Measurements from ENCODE around the gene GPR162. TPM values are rescaled to one million over a fixed set of nuclear protein-coding genes. Genes with fewer than 3 reads are reported as not detected.
A peak's percentile ranks its signal among the peaks of the same experiment; 100 is the strongest.

The GPR162 gene, protein sequence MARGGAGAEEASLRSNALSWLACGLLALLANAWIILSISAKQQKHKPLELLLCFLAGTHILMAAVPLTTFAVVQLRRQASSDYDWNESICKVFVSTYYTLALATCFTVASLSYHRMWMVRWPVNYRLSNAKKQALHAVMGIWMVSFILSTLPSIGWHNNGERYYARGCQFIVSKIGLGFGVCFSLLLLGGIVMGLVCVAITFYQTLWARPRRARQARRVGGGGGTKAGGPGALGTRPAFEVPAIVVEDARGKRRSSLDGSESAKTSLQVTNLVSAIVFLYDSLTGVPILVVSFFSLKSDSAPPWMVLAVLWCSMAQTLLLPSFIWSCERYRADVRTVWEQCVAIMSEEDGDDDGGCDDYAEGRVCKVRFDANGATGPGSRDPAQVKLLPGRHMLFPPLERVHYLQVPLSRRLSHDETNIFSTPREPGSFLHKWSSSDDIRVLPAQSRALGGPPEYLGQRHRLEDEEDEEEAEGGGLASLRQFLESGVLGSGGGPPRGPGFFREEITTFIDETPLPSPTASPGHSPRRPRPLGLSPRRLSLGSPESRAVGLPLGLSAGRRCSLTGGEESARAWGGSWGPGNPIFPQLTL
- 1.8 and 2.5 TPM in 2 replicates for total RNA-seq (2014; rRNA removed; shearing (Covaris generic))

DNA sequence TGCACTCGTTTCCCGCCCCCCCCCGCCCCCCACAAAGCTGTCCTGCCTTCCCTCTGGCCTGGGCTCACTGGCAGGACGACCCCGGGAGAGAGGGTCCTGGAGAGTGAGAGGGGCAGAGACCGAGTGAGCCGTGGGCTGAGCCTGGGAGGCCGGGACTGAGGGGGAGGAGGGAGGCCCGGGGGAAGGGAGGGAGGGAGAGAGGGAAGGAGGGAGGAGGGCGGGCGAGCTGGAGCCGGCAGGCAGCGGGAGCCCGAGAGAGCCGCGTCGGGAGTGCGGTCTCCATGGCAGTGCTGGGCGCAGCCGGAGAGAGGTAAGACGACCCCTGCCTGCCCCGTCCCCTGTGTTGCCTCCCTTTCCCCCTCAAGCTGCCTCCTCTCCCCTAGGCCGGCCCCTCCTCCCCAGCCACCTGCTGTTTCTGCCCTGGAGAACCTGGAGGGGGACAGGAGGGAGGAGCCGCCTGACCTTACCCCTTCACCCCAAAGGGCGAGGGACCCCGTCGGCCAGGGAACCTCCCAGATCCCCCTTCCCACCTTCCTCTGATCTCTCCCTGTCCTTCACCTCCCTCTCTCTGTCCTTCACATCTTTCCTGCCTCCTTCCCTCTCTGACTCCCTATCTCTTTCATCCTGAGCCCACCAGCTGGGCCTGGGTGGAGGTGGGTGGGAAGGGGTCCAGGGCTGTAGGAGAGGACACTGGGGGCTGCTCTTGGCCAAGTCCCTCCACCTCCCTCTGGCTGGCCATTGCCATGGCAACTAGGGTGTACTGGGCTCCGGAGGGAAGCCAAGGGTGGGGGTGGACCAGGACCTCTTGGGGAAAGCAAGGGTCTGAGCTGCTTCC lies at the start of gene GPR162:
Gene GPR162 (plus strand): TSS at position 231 of the 835 bp plus-strand sequence. CDS start 2,078 bp downstream, outside the sequence.
- DNase-seq (ENCODE audit: low read depth), result peak; percentile 43

DNA sequence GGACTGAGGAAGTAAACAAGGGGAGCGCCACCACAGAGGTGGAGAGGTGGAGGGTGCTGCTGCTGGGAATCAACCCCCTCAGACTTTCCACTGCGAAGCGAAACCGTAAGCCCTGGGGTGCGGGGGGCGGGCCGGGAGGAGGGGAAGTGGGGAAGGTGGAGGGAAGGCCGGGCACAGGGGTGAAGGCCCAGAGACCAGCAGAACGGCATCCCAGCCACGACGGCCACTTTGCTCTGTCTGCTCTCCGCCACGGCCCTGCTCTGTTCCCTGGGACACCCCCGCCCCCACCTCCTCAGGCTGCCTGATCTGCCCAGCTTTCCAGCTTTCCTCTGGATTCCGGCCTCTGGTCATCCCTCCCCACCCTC lies 49.3 kb upstream of the GPR162 start, which contains the start of gene LAG3:
Gene LAG3 (plus strand): TSS at position 190 of the 365 bp plus-strand sequence. CDS start 333 bp downstream, outside the sequence.
- no peak for DNase-seq (ENCODE audit: low read depth)

DNA sequence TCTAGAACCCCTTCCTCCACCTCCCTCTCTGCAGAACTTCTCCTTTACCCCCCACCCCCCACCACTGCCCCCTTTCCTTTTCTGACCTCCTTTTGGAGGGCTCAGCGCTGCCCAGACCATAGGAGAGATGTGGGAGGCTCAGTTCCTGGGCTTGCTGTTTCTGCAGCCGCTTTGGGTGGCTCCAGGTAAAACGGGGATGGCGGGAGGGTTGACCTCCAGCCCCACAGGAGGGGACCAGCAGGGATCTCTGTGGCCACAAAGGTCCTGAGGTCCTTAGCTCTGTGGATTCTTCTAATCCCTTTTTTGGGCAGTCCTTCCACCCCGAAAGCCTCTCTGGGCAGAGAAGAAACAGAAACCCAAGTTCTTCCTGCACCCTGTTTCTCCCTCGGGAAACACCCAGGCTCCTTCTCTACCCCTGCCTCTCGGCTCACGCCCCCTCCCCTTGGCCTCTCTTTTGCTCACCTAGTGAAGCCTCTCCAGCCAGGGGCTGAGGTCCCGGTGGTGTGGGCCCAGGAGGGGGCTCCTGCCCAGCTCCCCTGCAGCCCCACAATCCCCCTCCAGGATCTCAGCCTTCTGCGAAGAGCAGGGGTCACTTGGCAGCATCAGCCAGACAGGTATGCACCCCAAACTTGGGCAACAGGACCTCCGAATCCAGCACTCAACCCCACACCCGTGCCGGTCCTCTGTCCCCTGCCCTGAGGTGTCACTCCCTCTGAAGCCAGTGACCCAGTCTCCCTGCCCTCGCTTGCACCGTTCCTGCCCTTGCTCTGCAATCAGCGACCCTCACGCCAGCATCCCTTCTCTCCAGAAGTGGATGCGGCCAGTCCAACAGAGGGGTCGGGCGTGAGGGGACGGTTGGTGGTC lies 48.7 kb upstream of the GPR162 start:
- no peak for DNase-seq (ENCODE audit: low read depth)

DNA sequence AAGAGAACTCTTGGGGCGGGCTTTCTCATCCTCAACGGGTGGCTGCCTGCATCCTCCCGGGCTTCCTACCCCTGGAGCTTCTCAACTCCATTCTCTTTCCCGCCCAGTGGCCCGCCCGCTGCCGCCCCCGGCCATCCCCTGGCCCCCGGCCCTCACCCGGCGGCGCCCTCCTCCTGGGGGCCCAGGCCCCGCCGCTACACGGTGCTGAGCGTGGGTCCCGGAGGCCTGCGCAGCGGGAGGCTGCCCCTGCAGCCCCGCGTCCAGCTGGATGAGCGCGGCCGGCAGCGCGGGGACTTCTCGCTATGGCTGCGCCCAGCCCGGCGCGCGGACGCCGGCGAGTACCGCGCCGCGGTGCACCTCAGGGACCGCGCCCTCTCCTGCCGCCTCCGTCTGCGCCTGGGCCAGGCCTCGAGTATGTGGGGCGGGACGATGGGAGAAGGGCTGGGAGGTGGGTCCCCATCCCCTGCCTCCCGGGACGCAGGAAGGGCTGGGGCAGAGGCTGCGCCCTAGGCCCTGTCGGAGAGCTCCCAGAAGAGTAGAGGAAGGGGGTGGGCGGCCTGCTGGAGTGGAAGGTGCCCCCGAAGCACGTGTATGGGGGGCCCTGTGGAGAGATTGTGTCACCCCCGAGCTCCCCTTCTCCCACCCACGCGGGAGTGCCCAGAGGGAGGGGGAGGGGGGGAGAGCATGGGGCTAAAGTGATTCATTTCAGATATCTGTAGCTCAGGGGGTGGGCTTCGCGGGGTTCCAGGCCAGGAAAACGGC lies 47.9 kb upstream of the GPR162 start:
- DNase-seq (ENCODE audit: low read depth), result no peak

DNA sequence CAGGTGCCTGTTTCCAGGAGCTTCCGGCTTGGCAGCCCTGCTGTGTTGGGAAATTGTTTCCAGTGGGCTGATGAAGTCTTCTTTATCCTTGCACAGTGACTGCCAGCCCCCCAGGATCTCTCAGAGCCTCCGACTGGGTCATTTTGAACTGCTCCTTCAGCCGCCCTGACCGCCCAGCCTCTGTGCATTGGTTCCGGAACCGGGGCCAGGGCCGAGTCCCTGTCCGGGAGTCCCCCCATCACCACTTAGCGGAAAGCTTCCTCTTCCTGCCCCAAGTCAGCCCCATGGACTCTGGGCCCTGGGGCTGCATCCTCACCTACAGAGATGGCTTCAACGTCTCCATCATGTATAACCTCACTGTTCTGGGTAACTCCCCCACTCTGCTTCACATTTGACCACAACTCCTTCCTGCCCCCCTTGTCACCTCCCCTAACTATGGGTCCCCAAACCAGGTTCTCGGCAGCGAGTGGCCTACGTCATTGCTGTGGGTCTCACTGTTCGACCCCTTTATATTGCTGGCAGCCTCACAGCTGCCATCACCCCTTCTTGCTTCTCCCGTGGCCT lies 47.0 kb upstream of the GPR162 start:
- no peak for DNase-seq (ENCODE audit: low read depth)

DNA sequence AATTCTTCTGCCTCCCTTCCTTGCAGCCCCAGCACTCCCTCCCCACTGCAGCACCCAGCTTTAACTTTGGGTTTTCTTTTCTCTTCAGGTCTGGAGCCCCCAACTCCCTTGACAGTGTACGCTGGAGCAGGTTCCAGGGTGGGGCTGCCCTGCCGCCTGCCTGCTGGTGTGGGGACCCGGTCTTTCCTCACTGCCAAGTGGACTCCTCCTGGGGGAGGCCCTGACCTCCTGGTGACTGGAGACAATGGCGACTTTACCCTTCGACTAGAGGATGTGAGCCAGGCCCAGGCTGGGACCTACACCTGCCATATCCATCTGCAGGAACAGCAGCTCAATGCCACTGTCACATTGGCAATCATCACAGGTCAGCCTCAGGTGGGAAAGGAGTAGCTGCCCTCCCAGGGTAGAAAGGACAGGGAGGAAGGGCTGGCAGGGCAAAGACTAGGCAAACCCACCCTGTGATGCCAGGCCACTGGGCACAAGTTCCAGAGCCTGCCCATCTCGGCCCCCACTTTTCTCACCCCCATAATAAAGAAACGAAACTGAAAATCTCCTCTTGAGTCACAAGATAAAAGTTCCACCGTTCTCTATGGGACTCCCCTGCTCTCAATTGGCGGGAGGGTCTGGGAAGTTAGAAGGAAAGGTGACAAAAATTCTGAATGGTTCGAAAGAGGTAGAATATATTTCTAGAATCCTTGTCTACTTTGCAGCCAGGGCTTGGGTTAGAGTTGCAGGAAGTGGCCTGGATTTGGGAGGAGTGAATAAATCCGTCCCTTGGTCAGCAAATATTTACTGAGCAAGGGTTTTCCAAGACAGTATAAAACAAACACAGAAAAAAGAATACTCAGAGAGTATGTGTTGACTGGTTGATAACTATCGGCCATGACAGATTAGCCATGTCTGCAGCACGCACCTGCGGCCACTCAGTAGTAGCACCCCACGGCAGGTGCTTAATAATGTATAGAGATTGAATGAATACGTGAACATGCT lies 46.1 kb upstream of the GPR162 start:
- no peak for DNase-seq (ENCODE audit: low read depth)

DNA sequence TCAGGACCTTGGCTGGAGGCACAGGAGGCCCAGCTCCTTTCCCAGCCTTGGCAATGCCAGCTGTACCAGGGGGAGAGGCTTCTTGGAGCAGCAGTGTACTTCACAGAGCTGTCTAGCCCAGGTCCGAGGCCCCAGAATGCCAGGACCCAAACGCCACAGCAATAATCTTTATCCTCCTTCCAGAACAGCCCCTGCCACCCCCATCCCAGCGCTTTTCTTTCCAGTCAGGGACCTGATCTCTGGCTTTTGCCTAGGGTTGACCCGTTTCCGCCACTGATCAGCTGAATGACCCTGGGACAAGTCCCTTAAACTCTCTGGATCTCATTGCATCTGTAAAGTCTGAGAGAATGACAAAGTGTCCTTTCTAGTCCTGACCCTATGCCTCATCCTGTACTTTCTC lies 44.2 kb upstream of the GPR162 start:
- DNase-seq (ENCODE audit: low read depth), result no peak

DNA sequence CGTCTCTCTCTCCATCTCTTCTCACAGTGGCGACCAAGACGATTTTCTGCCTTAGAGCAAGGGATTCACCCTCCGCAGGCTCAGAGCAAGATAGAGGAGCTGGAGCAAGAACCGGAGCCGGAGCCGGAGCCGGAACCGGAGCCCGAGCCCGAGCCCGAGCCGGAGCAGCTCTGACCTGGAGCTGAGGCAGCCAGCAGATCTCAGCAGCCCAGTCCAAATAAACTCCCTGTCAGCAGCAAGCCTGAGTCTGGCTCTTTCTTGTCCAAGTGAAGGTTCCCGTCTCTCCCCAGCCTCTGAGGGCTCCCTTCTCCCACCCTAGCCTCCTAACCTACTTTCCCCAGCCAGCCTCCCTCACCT lies 43.4 kb upstream of the GPR162 start:
- DNase-seq (ENCODE audit: low read depth), result peak; percentile 29

DNA sequence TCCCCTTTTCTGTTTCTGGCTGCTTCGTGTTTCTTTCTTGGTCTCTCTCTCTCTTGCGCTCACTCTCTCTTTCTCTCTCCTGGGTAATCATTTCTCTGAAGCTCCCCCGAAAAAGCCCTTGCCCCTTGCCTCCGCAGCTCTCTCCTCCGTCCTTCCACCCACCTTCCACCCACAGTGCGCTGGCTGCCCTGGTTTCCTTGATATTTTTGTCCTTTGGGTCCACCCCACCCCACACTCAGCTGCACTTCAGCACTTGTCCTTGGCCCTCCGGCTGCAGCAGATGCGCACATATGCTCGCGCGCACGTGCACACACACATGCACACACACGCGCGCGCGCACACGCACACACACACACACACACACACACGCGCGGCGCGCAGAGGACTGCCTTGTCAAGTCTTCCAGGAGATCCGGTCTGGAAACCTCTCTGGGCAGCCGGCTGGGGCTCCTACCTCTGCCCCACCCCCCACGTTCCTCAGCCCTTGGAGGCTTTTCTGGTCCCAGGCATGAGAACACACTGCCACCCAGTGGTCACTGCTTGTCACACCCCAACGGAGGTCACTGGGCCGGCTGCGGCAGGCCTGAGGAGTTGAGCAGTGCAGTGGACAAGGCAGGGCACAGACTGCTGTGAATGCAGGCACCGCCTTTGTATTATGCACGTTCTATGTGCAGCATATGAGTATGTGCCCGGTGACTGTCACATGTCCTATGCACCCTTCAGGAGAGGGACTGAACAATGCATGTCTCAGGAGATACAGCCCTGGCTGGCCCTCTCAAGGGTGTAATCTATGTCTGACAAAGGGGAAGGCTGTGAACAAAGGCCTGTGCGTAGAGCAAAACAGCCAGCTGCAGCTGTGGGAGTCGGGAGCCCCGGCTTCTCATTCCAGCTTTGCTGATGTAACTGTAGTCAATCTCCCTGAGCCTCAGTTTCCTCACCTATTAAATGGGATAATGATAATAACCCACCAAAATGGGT lies 42.8 kb upstream of the GPR162 start:
- DNase-seq (ENCODE audit: low read depth), result peak; percentile 91

DNA sequence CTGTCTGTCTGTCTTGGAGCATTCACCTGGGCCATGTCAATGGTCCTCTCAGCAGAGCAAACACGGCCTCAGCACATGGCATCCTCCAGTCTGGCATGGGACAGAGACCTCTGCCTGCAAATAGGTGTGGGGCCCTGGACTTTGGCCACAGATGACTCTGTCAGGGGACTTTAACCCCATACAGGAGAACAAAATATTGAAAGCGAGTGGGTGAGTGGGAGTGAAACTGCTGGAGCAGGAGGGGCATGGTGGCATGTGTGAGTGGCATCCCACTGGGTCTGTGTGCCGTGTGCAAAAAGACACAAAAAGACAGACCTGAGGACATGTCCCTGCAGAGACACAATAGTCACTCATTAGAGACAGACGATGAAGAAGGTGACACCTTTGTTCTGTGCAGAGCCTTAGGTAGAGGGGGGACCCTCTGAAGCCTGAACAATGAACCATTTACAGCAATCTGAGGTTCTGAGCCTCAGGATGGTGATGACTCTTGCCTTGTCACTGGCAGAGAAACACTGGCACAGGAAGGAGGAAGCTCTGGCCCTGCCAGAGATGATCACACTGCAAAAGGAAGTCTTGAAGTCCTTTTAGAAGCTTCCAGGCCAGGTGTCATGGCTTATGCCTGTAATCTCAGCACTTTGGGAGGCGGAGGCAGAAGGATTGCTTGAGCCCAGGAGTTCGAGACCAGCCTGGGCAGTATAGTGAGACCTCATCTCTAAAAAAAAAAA lies 41.8 kb upstream of the GPR162 start:
- no peak for DNase-seq (ENCODE audit: low read depth)

DNA sequence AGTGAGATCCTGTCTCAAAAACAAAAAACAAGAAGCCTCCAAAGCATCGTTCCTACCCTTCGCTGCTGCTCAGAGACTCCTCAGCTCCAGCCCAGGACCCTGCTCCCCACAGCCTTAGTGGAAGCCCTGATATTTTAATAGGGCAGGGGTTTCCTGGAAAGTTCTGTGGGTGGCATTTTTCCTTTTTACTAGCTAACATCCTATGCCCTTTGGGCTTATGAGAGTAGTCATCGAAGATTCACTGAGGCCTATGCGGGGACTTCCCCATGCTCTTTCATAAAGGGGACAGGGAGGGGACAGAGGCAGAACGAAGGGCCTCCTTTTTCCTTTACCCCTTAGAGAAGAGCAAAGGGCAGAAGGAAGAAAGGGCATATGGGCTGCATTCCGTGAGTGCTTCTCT lies 41.0 kb upstream of the GPR162 start:
- no peak for DNase-seq (ENCODE audit: low read depth)

DNA sequence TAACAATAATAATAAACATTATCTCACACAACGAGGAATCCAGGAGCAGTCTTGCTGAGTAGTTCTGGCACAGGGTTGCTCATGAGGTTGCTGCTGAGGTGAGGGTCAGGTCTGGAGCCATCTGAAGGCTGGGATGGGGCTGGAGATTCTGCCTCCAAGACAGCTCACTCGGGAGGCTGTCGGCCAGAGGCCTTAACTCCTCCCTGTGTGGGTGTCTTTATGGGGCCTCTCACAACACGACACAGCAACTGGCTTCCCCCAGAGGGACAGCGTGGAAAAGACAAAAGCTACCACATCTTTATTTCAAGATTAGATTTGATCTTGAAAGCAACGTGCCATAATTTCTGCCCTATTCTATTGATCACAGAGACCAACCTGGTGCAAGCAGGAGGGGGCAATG lies 39.5 kb upstream of the GPR162 start:
- DNase-seq (ENCODE audit: low read depth), result no peak

DNA sequence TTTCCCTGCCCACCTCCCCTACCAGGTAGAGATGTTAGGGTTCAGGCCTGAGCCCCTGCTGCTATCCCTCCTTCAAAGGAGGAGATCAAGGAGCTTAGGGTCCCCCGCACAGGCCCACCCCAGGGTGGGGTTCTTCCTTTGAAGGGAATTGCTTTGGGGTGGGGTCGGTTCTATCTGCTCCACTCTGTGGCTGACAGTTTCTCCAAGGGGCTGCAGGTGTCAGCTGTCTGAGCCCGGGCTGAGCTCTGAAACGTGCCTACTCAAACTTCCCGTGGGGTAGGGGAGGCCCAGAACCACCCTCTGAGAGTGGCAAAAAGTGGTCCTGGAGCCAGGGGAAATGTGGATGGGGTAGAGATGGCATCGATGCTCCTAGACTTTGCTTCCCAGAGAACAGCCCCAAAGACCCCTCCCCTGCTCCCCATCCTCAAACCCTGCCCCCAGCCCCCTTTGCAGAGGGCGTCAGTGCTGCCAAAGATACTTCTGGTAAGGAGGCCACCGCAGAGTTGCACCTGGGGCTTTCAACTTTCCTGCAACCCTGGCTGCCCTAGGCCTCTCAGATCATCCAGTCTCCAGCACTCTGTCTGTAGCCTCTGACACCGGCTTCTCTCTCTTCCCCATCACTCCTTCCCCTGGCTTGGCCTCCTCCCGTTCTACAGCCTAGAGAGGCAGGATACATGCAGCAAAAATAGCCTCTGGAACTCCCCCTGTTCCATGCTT lies 38.6 kb upstream of the GPR162 start:
- no peak for DNase-seq (ENCODE audit: low read depth)

DNA sequence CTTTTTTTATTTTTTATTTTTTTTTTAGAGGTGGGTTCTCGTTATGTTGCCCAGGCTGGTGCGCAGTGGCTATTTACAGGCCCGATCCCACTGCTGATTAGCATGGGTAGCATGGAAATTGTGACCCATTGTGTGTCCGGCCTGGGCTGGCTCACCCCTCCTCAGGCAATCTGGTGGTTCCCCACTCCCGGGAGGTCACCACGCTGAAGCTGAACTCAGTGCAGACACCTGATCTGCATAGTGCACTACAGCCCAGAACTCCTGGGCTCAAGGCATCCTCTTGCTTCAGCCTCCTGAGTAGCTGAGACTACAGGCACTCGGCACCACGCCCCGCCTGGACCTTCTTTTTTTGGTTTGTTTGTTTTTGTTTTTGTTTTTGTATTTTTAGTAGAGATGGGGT lies 37.8 kb upstream of the GPR162 start:
- DNase-seq (ENCODE audit: low read depth), result no peak

DNA sequence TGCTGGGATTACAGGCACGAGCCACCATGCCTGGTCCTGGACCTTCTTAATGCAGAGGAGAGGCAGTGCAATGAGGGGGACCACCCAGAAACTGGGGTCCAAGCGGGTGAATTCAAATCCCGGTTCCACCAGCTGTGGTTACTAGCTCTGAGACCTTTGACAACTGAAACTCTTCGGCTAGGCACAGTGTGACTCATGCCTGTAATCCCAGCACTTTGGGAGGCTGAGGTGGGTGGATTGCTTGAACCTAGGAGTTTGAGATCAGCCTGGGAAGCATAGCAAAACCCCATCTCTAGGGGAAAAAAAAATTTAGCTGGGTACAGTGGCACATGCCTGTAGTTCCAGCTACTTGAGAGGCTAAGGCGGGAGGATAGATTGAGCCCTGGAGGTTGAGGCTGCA lies 37.3 kb upstream of the GPR162 start:
- no peak for DNase-seq (ENCODE audit: low read depth)

DNA sequence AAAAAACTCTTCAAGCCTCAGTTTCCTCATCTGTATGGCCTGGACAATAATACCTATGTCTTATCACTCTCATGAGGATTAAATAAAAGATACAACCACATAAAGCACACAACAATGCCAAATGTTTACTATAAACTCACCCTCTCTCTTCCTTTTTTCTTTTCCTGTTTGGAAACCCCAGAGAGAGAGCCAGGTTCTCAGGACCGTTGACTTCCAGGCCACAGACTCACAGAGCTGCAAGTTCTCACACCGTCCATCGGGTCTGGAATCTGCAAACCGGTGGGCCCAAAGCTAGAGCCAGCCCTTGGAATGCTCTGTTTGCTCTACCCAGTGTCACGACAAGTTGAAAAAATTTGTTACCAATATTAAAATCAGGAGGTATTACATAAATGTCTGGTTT lies 36.9 kb upstream of the GPR162 start:
- DNase-seq (ENCODE audit: low read depth), result no peak

Data from RPMI7951 (cell line).